ENCODE results near the gene NDFIP1. TPM values are rescaled to one million over a fixed set of nuclear protein-coding genes. Genes with fewer than 3 reads are reported as not detected.

Gene NDFIP1
- total RNA-seq, 1 experiment from 2014 or later = 26.6 TPM

DNA sequence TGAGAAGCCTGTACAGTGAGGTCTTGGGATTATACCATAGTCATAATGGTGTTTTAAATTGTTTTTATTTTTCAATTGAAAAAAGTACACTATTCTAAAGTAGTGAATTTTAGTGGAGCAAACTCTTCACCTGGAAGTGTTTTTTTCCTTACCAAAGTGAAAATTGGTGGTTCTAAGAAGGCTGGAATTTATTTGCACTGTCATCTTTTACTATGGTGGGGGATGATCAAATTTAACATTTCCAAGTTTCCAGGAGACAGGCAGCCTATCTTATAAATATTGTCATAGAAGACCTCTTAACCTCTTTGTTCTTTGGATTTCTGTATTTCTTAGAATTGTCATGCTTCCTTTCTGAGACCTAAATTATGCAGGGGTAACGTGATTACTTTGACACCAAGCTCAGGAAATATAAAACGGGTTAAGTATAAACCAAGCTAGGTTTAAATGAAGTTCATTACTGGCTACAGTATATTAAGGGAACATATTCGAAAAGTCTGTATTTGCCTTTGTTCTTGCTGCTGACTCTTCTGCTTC lies 20.2 kb downstream of the NDFIP1 start:
- Histone ChIP-seq H3K9me3 (ENCODE audit: control insufficient read depth, low read depth, low read length) (no peaks in the 10 kb centered on the region), H4K91ac (ENCODE audit: insufficient read length, low read depth, low read length) (no peak overlapping the region), H2AFZ (ENCODE audit: low read length) (no peak overlapping the region), H3K14ac (ENCODE audit: insufficient read depth, low read length) (no peak overlapping the region), H2BK20ac (ENCODE audit: low read depth, low read length, poor library complexity, severe bottlenecking) (no peak overlapping the region), H2BK12ac (ENCODE audit: insufficient read length, low read depth, low read length) (no peak overlapping the region), H2AK5ac (ENCODE audit: insufficient read length, low read length) (no peak overlapping the region), H2BK15ac (ENCODE audit: low read depth, low read length) (no peak overlapping the region), H3K79me2 (ENCODE audit: insufficient read depth, low read length) (no peaks in the 10 kb centered on the region; the same call in 1 of the 2 replicates), H3K23ac (ENCODE audit: insufficient read length, low read depth, low read length) (peak overlapping the region; percentile 49), H4K5ac (ENCODE audit: insufficient read length, low read depth, low read length) (no peak overlapping the region), H3K4ac (ENCODE audit: low read depth, low read length) (no peak overlapping the region), H2BK120ac (ENCODE audit: low read depth, low read length, poor library complexity, severe bottlenecking) (no peak overlapping the region), H3T11ph (ENCODE audit: low read length) (no peak overlapping the region), H3K79me1 (ENCODE audit: insufficient read depth, low read depth, low read length, poor library complexity, severe bottlenecking) (no peaks in the 10 kb centered on the region), H3K27me3 (ENCODE audit: insufficient read depth, low read length) (no peaks in the 10 kb centered on the region), H3K4me2 (ENCODE audit: insufficient read depth, insufficient read length, low read length) (no peak overlapping the region), H4K8ac (replicated peaks; ENCODE audit: insufficient read length, low read depth, low read length) (no peak overlapping the region), H4K20me1 (ENCODE audit: control insufficient read depth, insufficient read depth, insufficient read length) (no peaks in the 10 kb centered on the region), H3K9ac (ENCODE audit: extremely low read depth, insufficient read length, low read length) (no peak overlapping the region), H3K23me2 (ENCODE audit: insufficient read length, low read depth, low read length, poor library complexity, severe bottlenecking) (no peaks in the 10 kb centered on the region), H3K27ac (ENCODE audit: insufficient read length, low read depth, low read length) (no peak overlapping the region), H3K4me1 (ENCODE audit: insufficient read depth, low read length) (peaks cover 7% of the 10 kb centered on the region; the same call in 1 of the 2 replicates), H2BK5ac (ENCODE audit: insufficient read length, low read length) (no peak overlapping the region), H3K56ac (ENCODE audit: insufficient read length, low read depth, low read length) (no peak overlapping the region), H3K18ac (ENCODE audit: insufficient read length, low read depth, low read length) (no peak overlapping the region)
- Mint-ChIP-seq H3K9me3 (peaks cover 3 to 6% of the 10 kb centered on the region in 2 experiments; a peak in 2 of 5 replicates), H3K4me1 (peaks cover 12 to 17% of the 10 kb centered on the region in 2 experiments), H3K27me3 (ENCODE audit: low read depth) (no peaks in the 10 kb centered on the region), H3K27ac (no peak overlapping the region), H3K36me3 (ENCODE audit: insufficient read depth in 1 of 3, low read depth in 3 of 3) (peaks cover 4 to 6% (median 5%) of the 10 kb centered on the region in 3 experiments; a peak in 5 of 7 replicates), H3K4me3 (no peak overlapping the region)
- no CpG with 5 or more reads among the region's 3 CpGs for WGBS (ENCODE audit: extremely low coverage, insufficient read length, low lambda C conversion rate)
- DNase-seq = no peak
- TF ChIP-seq CTCF (conservative IDR thresholded peaks at IDR 0.05) = no peak

All from H9 (cell line).